ENCODE measurements around the gene FCF1. TPM values are rescaled to one million over a fixed set of nuclear protein-coding genes. Genes with fewer than 3 reads are reported as not detected.

FCF1 gene
- total and polyA plus RNA-seq, 2 of the 13 experiments (the other 11 are each of a cell fraction or from before 2014, with no cell fraction given), result 31.0 to 44.4 TPM

DNA sequence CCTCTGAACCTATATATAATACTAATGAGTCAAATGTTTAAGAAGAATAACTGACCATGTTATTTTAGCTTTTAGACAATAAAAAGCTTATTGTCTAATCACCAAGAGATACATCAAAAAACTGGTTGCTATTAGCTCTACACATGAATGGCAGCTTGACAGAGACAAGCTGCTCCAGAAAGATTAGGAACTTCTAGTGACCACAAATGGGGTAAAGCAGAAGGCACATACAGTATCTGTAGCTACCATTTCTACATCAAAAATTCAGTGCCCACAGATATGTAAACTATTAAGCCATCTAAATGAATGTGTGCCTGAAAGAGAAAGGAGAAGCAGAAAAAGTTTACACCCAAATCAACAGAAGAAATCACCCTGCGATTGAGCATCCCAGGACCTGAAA, 2.5 kb upstream of the FCF1 start:
- FAIRE-seq (no peak), ATAC-seq (no peak), DNase-seq (ENCODE audit: low spot score) (no peak)
- BruUV-seq (replicated peaks), result no TSS peak
- Histone ChIP-seq H2AFZ (ENCODE audit: low read length) (no peak overlapping the region), H3K4me1 (ENCODE audit: insufficient read depth, low read length) (peaks cover 38% of the 10 kb centered on the region), H3K9ac (ENCODE audit: insufficient read depth, low read depth, low read length) (no peak overlapping the region), H3K4me2 (ENCODE audit: low read depth, low read length) (no peak overlapping the region), H3K9me3 (ENCODE audit: low read length) (no peaks in the 10 kb centered on the region), H4K20me1 (ENCODE audit: insufficient read depth, low read length) (no peaks in the 10 kb centered on the region), H3K27me3 (ENCODE audit: control insufficient read depth in 1 of 2, insufficient read depth in 2 of 2, low read length in 2 of 2) (no peaks in the 10 kb centered on the region; a peak in 1 of 5 replicates), H3K4me3 (replicated peaks in 1 of 3; ENCODE audit: insufficient read depth in 1 of 3, low read depth in 2 of 3, low read length in 3 of 3) (no peak overlapping the region), H3K27ac (ENCODE audit: extremely low read length, insufficient read depth, low read length) (no peak overlapping the region), H3K79me2 (ENCODE audit: insufficient read depth, low read length) (peaks cover 78% of the 10 kb centered on the region), H3K36me3 (replicated peaks in 1 of 2; ENCODE audit: control insufficient read depth in 1 of 2, insufficient read depth in 2 of 2, low read length in 2 of 2) (peaks cover 0 to 3% of the 10 kb centered on the region in 2 experiments; a peak in 3 of 5 replicates)
- ChIA-PET POLR2A (no interaction called here), CTCF (ENCODE audit: low intra/inter-chr PET ratio, low total read pairs) (no interaction called here)
- in situ Hi-C loops (cut with HindIII; ENCODE audit: extremely low pct_ligation_motif_present, low pct_unique_long_range_greater_than_20kb) (no loop called here), intact Hi-C loops (cut with micrococcal nuclease; ENCODE audit: unreplicated experiment) (no loop called here)
- WGBS (ENCODE audit: low lambda C conversion rate), result 100% methylated on average over 1 of the region's 1 CpG
- TF ChIP-seq, protein P1, sequence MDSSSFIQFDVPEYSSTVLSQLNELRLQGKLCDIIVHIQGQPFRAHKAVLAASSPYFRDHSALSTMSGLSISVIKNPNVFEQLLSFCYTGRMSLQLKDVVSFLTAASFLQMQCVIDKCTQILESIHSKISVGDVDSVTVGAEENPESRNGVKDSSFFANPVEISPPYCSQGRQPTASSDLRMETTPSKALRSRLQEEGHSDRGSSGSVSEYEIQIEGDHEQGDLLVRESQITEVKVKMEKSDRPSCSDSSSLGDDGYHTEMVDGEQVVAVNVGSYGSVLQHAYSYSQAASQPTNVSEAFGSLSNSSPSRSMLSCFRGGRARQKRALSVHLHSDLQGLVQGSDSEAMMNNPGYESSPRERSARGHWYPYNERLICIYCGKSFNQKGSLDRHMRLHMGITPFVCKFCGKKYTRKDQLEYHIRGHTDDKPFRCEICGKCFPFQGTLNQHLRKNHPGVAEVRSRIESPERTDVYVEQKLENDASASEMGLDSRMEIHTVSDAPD (CRISPR knock-in tag; IDR thresholded peaks at IDR 0.05), result no peak

DNA sequence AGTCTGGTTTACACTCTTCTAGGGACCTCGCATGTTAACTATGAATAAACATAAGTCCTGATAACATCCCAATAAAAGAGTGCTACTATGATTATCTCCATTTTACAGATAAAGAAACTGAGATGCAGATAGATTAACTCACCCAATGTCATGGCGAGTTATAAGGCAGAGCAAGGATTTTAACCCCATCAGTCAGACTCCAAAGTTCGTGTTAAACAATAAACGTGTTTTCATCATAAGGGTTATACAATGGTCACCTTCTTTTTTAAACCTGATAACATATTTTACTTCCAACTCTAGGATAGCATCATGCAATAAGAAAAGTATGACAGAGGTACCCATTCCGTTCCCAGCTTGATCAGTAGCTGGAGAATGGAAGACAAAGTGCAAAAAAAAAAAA, 1.3 kb upstream of the FCF1 start:
- CTCF ChIA-PET (ENCODE audit: low intra/inter-chr PET ratio, low total read pairs), result no interaction called here
- H4K20me1 ChIP-seq (ENCODE audit: insufficient read depth, low read length), result no peaks in the 10 kb centered on the region
- DNase-seq (ENCODE audit: low spot score) (peak; percentile 8), FAIRE-seq (no peak), ATAC-seq (no peak)
- H3K9ac ChIP-seq (ENCODE audit: insufficient read depth, low read depth, low read length), result peak overlapping the region; percentile 90
- H3K27ac ChIP-seq (ENCODE audit: extremely low read length, insufficient read depth, low read length), result no peak overlapping the region
- WGBS (ENCODE audit: low lambda C conversion rate), result 22% methylated on average over 5 of the region's 5 CpGs
- POLR2A ChIA-PET, result interaction anchor here (0.8 kb wide), 1 partner anchor 100 kb away, joined by 3 read pairs; the partner anchor contains the start of gene LTBP2
- H3K9me3 ChIP-seq (ENCODE audit: low read length), result no peaks in the 10 kb centered on the region
- no TSS peak for BruUV-seq (replicated peaks)
- peak overlapping the region; percentile 92 for H3K4me2 ChIP-seq (ENCODE audit: low read depth, low read length)
- H3K27me3 ChIP-seq (ENCODE audit: control insufficient read depth in 1 of 2, insufficient read depth in 2 of 2, low read length in 2 of 2), result no peaks in the 10 kb centered on the region; a peak in 1 of 5 replicates
- peak overlapping the region; percentile 84 to 92 (median 86) for H3K4me3 ChIP-seq (replicated peaks in 1 of 3; ENCODE audit: insufficient read depth in 1 of 3, low read depth in 2 of 3, low read length in 3 of 3)
- TF ChIP-seq, protein P2, sequence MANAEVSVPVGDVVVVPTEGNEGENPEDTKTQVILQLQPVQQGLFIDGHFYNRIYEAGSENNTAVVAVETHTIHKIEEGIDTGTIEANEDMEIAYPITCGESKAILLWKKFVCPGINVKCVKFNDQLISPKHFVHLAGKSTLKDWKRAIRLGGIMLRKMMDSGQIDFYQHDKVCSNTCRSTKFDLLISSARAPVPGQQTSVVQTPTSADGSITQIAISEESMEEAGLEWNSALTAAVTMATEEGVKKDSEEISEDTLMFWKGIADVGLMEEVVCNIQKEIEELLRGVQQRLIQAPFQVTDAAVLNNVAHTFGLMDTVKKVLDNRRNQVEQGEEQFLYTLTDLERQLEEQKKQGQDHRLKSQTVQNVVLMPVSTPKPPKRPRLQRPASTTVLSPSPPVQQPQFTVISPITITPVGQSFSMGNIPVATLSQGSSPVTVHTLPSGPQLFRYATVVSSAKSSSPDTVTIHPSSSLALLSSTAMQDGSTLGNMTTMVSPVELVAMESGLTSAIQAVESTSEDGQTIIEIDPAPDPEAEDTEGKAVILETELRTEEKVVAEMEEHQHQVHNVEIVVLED (CRISPR knock-in tag; IDR thresholded peaks at IDR 0.05; ENCODE audit: borderline replicate concordance), result no peak
- TF ChIP-seq ZNF629 (CRISPR knock-in tag; conservative IDR thresholded peaks at IDR 0.05), result 0 out of 2 replicates have a peak, but pooled peaks have one; percentile 28
- no peak overlapping the region for H2AFZ ChIP-seq (ENCODE audit: low read length)
- intact Hi-C loops (cut with micrococcal nuclease; ENCODE audit: unreplicated experiment) (loop anchor here (2.0 kb wide), 1 partner anchor 51 kb away; the partner anchor contains the start of gene YLPM1), in situ Hi-C loops (cut with HindIII; ENCODE audit: extremely low pct_ligation_motif_present, low pct_unique_long_range_greater_than_20kb) (no loop called here)
- peaks cover 38% of the 10 kb centered on the region for H3K4me1 ChIP-seq (ENCODE audit: insufficient read depth, low read length)
- peaks cover 0 to 10% of the 10 kb centered on the region in 2 experiments; a peak in 3 of 5 replicates for H3K36me3 ChIP-seq (replicated peaks in 1 of 2; ENCODE audit: control insufficient read depth in 1 of 2, insufficient read depth in 2 of 2, low read length in 2 of 2)
- H3K79me2 ChIP-seq (ENCODE audit: insufficient read depth, low read length), result peaks cover 68% of the 10 kb centered on the region
